Neural cell (in vitro differentiated cells): Measurements from ENCODE around the gene ATP11C.

Experiments
- EZH2 ChIP-seq: fragments of 200-600, 300-800 bp; shearing (Covaris generic), sonication (generic); IDR thresholded peaks from 2 replicates; pipeline ENCODE4 v1.6.1; 2014; ENCODE audit warnings: antibody characterized with exemption, low read length, borderline replicate concordance, mild to moderate bottlenecking; ENCODE audit not compliant: insufficient read depth, poor library complexity, severe bottlenecking
- TF ChIP-seq, protein P1 (sequence below): fragments of 450-650 bp; IDR thresholded peaks from 2 replicates; pipeline ENCODE4 v1.5.1; 2014; ENCODE audit warnings: antibody characterized with exemption, mild to moderate bottlenecking, moderate library complexity; ENCODE audit not compliant: poor library complexity, severe bottlenecking

DNA sequence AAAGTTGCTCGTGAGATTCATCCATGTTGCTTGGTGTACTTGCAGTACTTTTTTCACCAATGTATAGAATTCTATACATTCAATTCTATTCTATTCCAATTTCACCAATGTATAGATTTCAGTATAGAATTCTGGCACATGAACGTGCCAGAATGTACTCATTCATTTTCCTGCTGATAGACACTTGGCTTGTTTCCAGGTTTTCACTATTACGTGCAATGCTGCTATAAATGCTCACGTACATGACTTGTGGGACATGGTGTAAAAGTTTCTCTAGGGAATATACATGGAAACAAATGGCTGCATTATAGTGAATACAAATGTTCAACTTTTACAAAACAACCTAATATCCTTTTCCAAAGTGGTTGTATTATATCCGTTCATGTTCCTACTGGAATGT, 39.3 kb upstream of the ATP11C start:
- no peak for TF ChIP-seq EZH2
- TF ChIP-seq, protein P1, sequence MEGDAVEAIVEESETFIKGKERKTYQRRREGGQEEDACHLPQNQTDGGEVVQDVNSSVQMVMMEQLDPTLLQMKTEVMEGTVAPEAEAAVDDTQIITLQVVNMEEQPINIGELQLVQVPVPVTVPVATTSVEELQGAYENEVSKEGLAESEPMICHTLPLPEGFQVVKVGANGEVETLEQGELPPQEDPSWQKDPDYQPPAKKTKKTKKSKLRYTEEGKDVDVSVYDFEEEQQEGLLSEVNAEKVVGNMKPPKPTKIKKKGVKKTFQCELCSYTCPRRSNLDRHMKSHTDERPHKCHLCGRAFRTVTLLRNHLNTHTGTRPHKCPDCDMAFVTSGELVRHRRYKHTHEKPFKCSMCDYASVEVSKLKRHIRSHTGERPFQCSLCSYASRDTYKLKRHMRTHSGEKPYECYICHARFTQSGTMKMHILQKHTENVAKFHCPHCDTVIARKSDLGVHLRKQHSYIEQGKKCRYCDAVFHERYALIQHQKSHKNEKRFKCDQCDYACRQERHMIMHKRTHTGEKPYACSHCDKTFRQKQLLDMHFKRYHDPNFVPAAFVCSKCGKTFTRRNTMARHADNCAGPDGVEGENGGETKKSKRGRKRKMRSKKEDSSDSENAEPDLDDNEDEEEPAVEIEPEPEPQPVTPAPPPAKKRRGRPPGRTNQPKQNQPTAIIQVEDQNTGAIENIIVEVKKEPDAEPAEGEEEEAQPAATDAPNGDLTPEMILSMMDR, result no peak
